Esophagus muscularis mucosa (tissue), 4 donors: ENCODE data around the gene SFT2D2.

Experiments used
- EP300 ChIP-seq: sonication (generic); formaldehyde crosslinking; IDR thresholded peaks from one replicate; pipeline ENCODE4 v1.6.1; 2017; ENCODE audit warnings: antibody characterized with exemption
- POLR2A ChIP-seq: fragments of 450-650 bp; IDR thresholded peaks from one replicate; pipeline ENCODE4 v1.6.1; 2017; ENCODE audit warnings: antibody characterized with exemption, moderate library complexity, mild to moderate bottlenecking, low read depth
- TF ChIP-seq, protein P1 (sequence below), 3 experiments: fragments of 200-600 bp in 2 of 3; fragments of 450-650 bp in 1 of 3; sonication (generic) in 2 of 3; IDR thresholded peaks; one replicate each; pipeline ENCODE4 v1.5.1; 2017 to 2019; ENCODE audit warnings: antibody characterized with exemption in 3 of 3, mild to moderate bottlenecking in 2 of 3, moderate library complexity in 1 of 3

DNA sequence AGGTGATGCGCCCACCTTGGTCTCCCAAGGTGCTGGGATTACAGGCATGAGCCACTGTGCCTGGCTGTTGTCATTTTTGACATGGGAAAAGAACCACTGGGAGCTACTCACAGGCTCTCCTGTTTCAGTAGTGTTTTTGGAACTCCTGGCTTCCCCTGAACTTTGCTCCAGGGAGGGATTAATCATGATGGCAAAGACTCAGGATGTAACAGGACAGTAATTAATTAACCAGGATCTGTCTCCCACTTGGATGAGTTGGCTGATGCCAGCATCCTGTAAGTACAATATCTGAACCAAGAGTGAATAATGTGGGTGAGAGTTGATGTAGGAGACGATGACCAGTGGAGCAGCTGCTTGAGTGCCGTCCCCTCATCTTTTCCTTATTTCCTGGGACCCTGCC lies 4.9 kb downstream of the SFT2D2 start:
- TF ChIP-seq, protein P1, sequence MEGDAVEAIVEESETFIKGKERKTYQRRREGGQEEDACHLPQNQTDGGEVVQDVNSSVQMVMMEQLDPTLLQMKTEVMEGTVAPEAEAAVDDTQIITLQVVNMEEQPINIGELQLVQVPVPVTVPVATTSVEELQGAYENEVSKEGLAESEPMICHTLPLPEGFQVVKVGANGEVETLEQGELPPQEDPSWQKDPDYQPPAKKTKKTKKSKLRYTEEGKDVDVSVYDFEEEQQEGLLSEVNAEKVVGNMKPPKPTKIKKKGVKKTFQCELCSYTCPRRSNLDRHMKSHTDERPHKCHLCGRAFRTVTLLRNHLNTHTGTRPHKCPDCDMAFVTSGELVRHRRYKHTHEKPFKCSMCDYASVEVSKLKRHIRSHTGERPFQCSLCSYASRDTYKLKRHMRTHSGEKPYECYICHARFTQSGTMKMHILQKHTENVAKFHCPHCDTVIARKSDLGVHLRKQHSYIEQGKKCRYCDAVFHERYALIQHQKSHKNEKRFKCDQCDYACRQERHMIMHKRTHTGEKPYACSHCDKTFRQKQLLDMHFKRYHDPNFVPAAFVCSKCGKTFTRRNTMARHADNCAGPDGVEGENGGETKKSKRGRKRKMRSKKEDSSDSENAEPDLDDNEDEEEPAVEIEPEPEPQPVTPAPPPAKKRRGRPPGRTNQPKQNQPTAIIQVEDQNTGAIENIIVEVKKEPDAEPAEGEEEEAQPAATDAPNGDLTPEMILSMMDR (IDR thresholded peaks at IDR 0.05) = no peak
- TF ChIP-seq POLR2A (no peak), EP300 (no peak)
